SH-SY5Y (cell line): ENCODE measurements around the gene PSIP1.

Source experiments
- GATA2 ChIP-seq: IDR thresholded peaks from 2 replicates; pipeline ENCODE4 v1.6.1; 2011; ENCODE audit warnings: mild to moderate bottlenecking, low read depth, low read length
- GATA3 ChIP-seq: IDR thresholded peaks from 2 replicates; pipeline ENCODE4 v1.6.1; 2011; ENCODE audit warnings: low read depth, mild to moderate bottlenecking, low read length, moderate library complexity

Gene PSIP1

DNA sequence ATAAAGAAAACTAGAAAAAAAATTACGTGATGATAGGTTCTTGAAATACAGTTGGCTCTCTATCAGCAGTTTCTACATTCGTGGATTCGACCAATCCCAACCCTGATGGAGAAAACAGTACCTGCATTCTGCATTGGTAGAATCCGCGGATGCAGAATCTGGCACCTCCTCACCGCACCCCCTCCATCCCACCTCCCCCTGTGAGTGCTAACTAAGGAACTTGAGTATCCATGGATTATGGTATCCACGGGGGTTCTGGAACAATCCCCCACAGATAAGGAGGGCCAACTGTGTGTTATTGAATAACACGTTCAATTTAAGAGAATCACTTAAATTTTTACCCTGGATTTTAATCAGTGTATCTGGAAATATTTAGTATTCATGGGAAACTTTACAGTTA, 10.5 kb upstream of the PSIP1 start:
- TF ChIP-seq GATA3: no peak
- no peak for TF ChIP-seq GATA2

DNA sequence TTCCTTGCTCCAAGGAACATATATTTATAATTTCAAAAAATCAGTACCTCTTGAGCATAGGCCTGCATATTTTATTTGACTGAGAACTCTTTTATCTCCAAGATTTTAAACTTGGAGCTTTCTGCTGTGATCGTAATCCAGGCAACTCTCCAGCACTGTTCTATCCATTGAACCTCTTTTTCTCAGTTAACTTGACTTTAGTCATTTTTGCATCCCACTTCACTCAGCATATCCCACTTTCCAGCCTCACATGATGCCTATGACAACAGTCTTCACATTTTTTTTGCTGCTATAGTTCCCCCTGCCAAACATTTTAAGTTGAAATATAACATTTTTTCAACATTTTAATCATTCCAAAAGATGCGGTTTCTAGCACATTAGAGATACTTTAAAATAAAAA, 9.1 kb upstream of the PSIP1 start:
- TF ChIP-seq GATA3: no peak

GRCh38 chr9:15513335-15513734, 2.6 kb upstream of the PSIP1 start:
- TF ChIP-seq GATA3 (no peak), GATA2 (no peak)

DNA sequence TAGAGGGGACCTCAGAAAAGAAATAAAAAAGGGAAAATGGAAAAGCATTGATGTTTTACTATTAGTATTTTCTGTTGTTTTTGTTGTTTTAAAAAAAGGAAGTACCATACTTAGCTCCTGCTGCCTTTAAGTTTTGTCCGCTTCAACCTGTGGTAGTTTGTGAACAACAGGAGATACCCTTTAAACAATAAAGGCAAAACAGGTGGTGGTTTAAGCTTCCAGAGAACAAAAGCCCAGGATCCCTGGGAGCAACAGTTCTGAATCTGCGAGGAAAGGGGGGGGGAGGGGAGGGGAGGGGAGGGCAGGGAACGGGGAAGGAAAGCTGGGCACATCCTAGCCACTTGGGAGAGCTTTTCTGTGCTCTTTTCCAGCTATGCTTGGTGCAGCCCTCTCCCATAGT, 2.1 kb upstream of the PSIP1 start:
- TF ChIP-seq GATA2: no peak

DNA sequence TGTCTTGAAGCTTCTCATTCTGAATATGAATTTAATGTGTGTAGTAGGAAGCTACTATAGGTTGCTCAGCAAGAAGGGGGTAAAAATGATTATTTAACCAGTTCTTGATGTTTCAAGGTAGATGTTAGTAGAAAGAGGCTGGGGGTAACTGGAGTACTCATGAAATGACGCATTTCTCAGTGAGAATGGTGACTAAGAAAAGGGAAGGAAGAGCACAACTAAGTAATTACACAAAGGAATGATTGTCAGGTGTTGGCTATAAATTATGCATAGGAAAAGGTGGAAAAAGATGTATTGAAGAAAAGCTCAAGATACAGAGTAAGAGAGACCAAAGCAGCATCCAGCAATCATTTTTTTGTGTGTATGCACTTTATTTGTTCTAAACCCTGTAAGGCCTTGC, 1.4 kb upstream of the PSIP1 start:
- TF ChIP-seq GATA2: no peak
- no peak for TF ChIP-seq GATA3

GRCh38 chr9:15509931-15510788, 610 bp downstream of the PSIP1 start:
- TF ChIP-seq GATA3: no peak
- no peak for TF ChIP-seq GATA2

GRCh38 chr9:15505921-15506320, 4.8 kb downstream of the PSIP1 start:
- TF ChIP-seq GATA3: no peak
- TF ChIP-seq GATA2: no peak

DNA sequence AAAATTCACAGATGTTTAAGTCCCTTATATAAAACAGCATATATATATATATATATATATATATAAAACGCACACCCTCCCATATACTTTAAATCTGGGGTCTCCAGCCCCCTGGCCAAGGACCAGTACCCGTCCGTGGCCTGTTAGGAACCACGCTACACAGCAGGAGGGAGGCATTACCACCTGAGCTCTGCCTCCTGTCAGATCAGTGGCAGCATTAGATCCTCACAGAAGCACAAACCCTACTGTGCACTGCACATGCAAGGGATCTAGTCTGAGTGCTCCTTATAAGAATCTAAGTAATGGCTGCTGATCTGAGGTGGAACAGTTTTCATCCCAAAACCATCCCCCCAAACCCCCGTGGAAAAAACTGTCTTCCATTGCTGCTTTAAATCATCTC, 9.0 kb downstream of the PSIP1 start:
- TF ChIP-seq GATA3 (no peak), GATA2 (no peak)

GRCh38 chr9:15501179-15501578, 9.6 kb downstream of the PSIP1 start:
- TF ChIP-seq GATA2: no peak
- TF ChIP-seq GATA3: no peak

GRCh38 chr9:15499139-15499538, 11.6 kb downstream of the PSIP1 start:
- TF ChIP-seq GATA3: no peak
- TF ChIP-seq GATA2: no peak

- no peak for TF ChIP-seq GATA3
- TF ChIP-seq GATA2: no peak
These were observed 12.3 kb downstream of the PSIP1 start for GRCh38 chr9:15498246-15498995.

DNA sequence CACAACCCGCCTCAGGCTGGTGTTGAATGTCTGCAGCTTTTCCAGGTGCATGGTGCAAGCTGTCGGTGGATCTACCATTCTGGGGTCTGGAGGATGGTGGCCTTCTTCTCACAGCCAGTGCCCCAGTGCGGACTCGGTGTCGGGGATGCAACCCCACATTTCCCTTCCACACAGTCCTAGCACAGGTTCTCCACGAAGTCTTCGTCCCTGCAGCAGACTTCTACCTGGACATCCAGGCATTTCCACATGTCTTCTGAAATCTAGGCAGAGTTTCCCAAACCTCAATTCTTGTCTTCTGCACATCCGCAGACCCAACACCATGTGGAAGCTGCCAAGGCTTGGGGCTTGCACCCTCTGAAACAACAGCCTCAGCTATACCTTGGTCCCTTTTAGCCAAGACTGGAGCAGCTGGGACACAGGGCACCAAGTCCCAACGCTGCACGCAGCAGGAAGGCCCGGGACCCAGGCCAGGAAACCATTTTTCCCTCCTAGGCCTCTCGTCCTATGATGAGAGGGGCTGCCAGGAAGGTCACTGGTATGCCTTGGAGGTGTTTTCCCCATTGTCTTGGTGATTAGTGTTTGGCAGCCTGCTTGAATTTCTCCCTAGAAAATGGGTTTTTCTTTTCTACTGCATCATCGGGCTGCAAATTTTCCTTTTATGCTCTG, 18.2 kb downstream of the PSIP1 start:
- TF ChIP-seq GATA2: no peak
- TF ChIP-seq GATA3: no peak

- no peak for TF ChIP-seq GATA2
- no peak for TF ChIP-seq GATA3
These were observed 18.8 kb downstream of the PSIP1 start for GRCh38 chr9:15491950-15492349.

DNA sequence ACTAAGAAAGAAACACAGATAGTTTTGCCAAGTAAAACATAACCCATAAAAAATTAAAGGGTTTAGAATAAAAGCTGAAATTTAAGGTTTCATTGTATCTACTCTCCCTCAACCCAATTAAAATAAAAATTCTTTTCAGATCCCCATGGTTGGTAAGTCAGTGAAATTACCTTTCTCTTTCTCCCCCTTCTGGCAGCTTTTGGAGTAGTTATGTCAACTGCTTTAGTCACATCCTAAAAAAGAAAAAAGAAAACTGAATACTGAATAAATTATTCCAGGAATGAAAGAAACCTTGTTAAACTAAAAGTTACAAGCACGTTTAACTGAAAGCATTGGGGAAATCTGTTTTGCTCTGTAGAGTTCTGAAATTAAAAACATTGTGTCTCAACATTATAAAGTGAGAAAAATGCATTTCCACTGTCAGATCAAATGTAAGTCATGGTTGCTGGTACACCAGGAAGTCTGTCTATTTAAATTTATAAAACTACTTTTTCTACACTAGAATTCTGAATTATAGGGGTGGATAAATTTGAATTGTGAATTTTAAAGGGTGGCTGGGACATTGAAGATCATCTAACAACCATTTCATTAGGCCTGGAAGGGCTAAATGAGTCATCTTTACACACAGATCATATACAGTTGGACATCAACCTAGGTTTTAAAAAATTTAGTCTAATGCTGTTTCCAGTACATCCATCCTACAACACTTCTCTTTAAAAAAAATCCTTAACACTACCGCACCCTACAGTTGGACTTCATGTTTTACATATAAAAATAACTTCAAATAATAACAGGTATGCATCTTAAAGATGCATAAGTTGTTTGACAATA, 24.7 kb downstream of the PSIP1 start:
- TF ChIP-seq GATA3: no peak
- TF ChIP-seq GATA2: no peak
